Frontal cortex (tissue), 4 donors: ENCODE data around the gene RPS6KA3. TPM values are rescaled to one million over a fixed set of nuclear protein-coding genes. Genes with fewer than 3 reads are reported as not detected.
"Not testable (repeated sequence)": the region's sequence is repeated elsewhere in the genome, so short reads cannot be mapped to it uniquely, and the experiment has no call there.

Experiments used
- DNase-seq, 2 donors: peaks; one replicate each; pipeline ENCODE4 v3.0.0; 2012; ENCODE audit warnings: low spot score in 2 of 2
- FAIRE-seq: peaks from 2 replicates; lab custom pipeline; 2012; peaks lifted over from hg19 to GRCh38; lab: Jason Lieb, UNC
- total RNA-seq: library from RNA; depleted of rRNA; stranded (reverse); fragments of >200 nt; gene quantifications from one replicate; pipeline ENCODE4 v1.2.3, GENCODE V29; 2014
- donor health status: control.
- donor health status: control.
- donor health status: control.

The RPS6KA3 gene
- total RNA-seq, 1 donor from 2014 or later = 24.9 TPM

DNA sequence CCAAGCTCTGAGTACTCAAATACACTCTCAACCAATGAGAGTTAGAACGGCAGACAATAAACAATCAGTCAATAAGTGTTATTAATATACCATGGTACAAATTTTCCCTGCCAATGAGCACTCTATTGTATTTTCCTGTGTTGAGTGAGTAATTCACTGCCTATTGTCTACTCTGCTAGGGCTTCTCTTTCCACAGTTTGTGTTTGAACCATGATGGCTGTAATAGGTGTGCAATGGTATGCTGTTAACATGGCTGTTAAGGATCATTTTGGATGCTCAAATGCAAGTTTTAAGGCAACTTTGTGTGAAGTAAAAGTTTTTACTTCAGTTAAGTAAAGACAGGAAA, 41.2 kb downstream of the RPS6KA3 start:
- DNase-seq (no peak), FAIRE-seq (no peak)

DNA sequence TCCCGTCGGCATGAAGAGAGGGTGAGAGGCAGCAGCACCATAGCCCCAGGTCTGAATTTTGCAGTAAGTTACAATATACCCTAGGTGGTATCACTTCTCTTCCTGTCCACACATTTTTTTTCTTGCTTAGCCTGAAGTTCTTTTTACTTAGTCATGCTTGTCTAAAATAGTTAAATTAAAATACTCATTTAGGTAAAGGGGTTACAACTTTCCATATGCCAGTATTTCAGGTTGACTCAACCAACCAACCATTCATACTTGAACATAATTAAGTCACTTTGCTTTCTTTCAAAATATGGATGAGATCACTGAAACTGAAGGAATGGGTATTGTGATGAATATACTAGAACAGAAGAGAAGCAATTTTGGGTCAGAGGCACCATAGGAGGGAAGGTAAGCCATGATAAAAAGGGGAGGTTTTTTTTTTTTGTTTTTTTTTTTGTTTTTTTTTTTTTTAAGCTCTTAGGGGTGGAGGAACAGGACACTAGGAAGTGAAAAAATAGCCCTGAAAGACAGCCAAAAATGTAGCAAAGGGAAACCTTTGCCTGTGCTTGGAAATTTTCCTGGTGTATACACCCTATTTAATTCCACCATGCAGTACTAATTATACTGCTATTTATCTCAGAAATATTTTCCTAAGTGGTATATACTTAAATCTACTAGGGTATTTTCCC, 41.8 kb downstream of the RPS6KA3 start:
- FAIRE-seq (no peak), DNase-seq (no peak)

DNA sequence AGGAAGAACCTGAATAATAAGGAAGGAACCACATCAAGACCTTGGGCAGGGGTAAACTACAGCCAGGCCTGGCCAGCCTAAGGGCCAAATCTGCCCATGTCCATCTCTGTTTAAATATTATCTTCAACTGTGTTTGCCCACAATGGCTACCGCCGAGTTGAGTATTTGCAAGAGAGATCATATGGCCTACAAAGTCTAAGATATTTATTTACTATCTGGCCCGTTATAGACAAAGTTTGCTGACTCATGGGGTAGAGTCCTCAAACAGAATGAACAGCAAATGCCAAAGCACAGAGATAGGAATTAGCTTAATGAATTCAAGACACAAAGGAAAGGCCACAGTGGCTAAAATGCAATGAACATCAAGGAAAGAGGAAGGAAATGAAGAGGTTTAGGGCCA, 44.8 kb downstream of the RPS6KA3 start:
- DNase-seq = no peak
- FAIRE-seq = no peak

DNA sequence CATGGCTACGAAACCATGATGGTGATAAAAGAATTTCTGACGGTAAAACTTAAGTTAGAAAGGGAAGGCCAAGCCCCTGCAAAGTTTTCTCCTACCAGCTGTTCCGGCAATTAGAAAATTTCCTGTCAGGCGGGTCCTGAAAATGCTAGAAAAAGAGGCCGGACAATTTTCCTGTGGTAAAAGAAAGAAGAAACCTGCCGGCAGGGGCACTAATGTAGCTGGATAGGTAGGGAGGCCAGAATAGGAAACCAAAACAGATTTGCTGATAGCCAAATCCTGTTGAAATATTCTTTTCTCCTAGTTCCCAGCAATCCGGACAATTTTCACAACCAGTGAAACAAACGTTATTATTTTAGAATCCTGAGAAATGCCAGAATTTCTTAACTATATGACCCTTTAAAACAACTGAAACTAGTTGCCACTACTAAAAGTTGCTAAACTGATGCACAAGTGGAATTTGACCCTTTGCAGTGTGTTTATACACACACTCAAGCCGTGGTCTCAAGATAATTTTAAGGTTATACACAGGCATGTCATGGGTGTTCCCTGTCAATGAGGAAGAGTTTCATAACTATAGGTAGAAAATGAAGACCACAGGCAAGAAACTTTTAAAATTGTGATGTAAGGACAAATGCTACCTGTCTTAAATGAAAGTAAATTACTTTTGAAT, 47.7 kb downstream of the RPS6KA3 start:
- no peak for FAIRE-seq
- DNase-seq = no peak

- FAIRE-seq (no peak), DNase-seq (no peak)
Measured at GRCh38 chrX:20217906-20218305, 48.8 kb downstream of the RPS6KA3 start.

DNA sequence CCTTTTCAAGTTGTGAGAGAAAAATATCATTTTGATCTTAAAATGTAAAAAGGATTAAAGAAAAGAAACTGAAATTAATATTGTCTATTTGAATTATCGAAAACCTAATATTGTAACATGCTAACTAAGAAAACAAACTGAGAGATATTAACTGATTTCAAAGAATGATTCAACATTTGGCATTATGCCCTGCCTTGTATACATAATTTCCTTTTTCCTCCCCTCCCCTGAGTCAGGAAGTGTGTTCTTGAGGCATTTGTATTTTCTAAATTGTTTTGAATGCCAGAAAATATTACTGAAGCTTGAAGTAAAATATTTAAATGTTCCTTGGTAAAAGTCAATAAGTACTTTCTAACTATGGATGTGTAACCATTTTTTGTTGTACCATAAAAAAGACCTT, 49.4 kb downstream of the RPS6KA3 start:
- DNase-seq = no peak
- no peak for FAIRE-seq

DNA sequence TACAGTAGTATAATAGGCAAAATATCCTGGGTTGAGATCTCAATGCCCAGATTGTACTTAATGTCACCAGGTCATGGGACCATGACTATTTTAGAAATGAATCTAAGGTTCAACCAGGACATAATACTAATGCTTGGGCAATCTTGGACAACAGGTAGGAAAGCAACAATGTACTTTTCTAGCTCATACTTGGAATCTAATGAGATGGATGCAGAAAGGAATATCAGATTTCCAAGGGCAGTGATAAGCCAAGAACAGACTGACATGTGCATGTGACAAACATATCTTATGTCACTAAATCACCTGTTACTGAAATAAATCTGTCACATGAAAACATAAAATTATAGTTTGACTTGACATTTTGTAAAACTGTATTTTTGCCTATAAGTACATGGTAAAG, 51.1 kb downstream of the RPS6KA3 start:
- FAIRE-seq (no peak), DNase-seq (no peak)

- no peak for FAIRE-seq
- no peak for DNase-seq
Measured at GRCh38 chrX:20212486-20213089, 54.1 kb downstream of the RPS6KA3 start.

- no peak for FAIRE-seq
- DNase-seq = no peak
Measured at GRCh38 chrX:20211261-20211786, 55.4 kb downstream of the RPS6KA3 start.

GRCh38 chrX:20205927-20206708, 60.6 kb downstream of the RPS6KA3 start:
- DNase-seq (no peak), FAIRE-seq (no peak)

GRCh38 chrX:20204351-20204750, 62.4 kb downstream of the RPS6KA3 start:
- no peak for DNase-seq
- no peak for FAIRE-seq

- DNase-seq = no peak
- FAIRE-seq = no peak
Measured at GRCh38 chrX:20197641-20198210, 69.0 kb downstream of the RPS6KA3 start.

DNA sequence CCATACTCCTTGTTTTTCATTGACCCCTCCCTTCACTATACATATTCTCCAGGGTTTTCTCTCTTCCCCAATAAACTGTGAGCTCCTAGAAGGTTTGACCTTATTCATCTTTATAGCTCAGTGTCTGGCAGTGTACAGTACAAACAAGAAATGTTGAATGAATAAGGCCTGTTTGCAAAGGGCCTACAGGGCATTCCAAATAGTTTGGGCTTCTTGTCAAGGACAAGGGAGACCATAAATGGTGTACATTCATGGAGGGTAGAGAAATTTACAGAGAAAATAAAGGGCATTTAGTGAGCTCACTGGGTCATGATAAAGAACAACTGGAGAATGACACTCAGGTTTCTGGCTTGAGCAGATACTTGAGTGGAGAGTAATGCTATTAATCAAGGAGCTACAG, 77.5 kb downstream of the RPS6KA3 start:
- DNase-seq (no peak), FAIRE-seq (no peak)

GRCh38 chrX:20181598-20182329, 84.9 kb downstream of the RPS6KA3 start:
- no peak for DNase-seq
- no peak for FAIRE-seq

DNA sequence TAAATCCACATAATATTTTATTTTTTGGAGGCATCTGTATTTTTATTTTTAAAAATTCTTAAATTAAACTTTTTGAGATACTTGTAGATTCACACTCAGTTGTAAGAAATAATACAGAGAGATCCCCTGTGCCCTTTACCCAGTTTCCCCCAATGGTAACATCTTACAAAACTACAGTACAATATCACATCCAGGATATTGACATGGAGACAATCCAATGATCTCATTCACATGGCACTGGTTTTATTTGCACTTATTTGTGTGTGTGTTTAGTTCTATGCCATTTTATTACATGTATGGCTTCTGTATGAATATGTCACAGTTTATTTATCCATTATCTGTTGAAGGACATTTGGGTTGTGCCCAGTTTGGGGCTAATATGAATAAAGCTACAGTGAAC, 89.6 kb downstream of the RPS6KA3 start:
- DNase-seq = no peak
- no peak for FAIRE-seq

DNA sequence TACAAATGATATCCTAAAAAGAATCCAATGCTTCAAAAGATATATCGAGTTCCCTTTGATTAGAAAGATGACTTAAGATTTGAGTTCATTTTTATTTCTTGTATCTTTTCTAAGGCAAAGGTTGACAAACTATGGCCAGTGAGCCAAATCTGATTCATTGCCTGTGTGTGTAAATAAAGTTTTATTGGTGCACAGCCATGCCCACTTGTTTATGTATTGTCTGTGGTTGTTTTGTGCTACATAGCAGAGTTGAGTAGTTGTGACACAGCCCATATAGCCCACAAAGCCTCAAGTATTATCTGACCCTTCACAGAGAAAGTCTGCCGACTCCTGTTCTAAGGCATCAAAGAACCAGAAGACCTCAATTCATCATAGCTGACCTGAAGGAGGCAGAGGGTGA, 92.9 kb downstream of the RPS6KA3 start:
- DNase-seq (no peak), FAIRE-seq (no peak)

DNA sequence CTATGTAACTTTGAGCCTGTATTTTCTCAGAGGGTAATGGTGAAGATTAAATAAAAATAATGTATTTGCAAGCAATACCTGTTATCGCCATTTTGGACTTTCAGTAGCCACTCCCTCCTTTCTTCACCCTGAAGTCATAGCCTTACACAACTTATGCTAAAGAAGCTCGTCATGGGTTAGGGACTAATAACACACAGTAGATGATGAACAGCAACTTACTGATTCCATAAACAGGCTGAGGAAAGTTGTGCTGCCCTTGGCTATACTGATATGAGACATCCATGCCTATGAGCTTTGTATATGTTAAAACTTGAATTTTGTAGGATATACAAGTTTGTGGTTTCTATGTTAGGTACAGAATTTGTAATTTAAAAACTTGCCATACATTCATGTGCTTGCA, 93.4 kb downstream of the RPS6KA3 start:
- FAIRE-seq = no peak
- no peak for DNase-seq

DNA sequence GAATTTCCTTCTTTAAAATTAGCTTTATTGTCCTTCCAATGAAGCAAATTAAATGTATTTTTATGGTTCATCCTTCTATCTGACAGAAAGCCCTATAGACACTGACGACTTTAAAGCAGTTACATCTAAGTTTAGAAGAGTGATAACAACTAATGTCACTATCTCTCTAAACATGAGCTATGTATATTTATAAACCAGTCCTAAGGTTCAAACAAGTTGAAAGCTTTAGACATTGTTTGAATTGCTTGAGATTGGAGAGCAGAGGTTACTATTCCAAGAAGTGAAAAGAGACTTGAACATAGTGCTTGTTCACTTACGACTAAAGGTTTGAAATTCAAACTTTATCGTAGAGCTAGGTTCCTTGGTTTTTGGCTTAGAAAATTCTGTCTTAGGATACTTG, 94.8 kb downstream of the RPS6KA3 start:
- no peak for FAIRE-seq

DNA sequence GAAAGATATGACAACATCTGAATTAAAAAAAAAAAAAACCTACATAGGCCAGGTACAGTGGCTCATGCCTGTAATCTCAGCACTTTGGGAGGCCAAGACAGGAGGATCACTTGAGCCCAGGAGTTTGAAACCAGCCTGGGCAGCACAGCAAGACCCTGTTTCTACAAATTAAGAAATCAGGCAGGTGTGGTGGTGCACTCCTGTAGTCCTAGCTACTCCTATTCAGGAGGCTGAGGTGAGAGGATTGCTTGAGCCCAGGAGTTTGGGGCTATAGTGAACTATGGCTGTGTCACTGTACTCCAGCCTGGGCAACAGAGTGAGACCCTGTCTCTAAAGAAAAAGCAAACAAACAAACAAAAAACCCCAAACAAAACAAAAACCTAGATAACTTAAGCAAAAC, 104.2 kb downstream of the RPS6KA3 start:
- not testable (repeated sequence) for DNase-seq, FAIRE-seq

More for the DNA sequence above, 94.8 kb downstream of the RPS6KA3 start:
- no peak for DNase-seq
